HCT116 (cell line): ENCODE measurements around the gene NTHL1. TPM values are rescaled to one million over a fixed set of nuclear protein-coding genes. Genes with fewer than 3 reads are reported as not detected.

Source experiments
- ATAC-seq: fragments of 200-7000 bp; cut with Tn5 transposase; 2 replicates; pipeline ENCODE4 v1.9.1; 2020; ENCODE audit warnings: mild to moderate bottlenecking, moderate library complexity
- BruUV-seq: library from RNA; stranded (reverse); fragments of 400-500 nt; replicated peaks from 2 replicates; lab custom pipeline; 2021; lab: Mats Ljungman, UMichigan
- CTCF ChIA-PET: fragments of 300-600 bp; sonication (Branson Sonifier 250); formaldehyde crosslinking; loops from one replicate; lab custom pipeline; 2021; ENCODE audit warnings: antibody characterized with exemption; lab: Charles Lee
- POLR2A ChIA-PET: fragments of 300-600, 350-600 bp; sonication (Branson Sonifier 250); formaldehyde crosslinking; loops from one replicate; lab custom pipeline; 2021; ENCODE audit warnings: antibody characterized with exemption; lab: Charles Lee
- RAD21 ChIA-PET, 2 experiments: fragments of 300-600 bp; sonication (Branson Sonifier 250); formaldehyde crosslinking; loops; one replicate each; lab custom pipeline; 2023; ENCODE audit warnings: low total read pairs in 2 of 2; ENCODE audit not compliant: uncharacterized antibody in 2 of 2, unreplicated experiment in 2 of 2, low non-redundant PET in 1 of 2; lab: Charles Lee
- DNase-seq: peaks from one replicate; pipeline ENCODE4 v3.0.0-alpha.2; 2010; ENCODE audit warnings: low read depth, low spot score
- H2AFZ ChIP-seq: fragments of 200-600 bp; shearing (Covaris generic), sonication (generic); 2 replicates; pipeline ENCODE4 v1.6.1; 2017; ENCODE audit warnings: low read depth, mixed run types, mixed read lengths, antibody characterized with exemption, low read length; ENCODE audit not compliant: poor library complexity, severe bottlenecking
- H3K27ac ChIP-seq: 2 replicates; pipeline ENCODE4 v1.5.1; 2012; ENCODE audit warnings: low read depth, low read length
- H3K27me3 ChIP-seq: fragments of 200-600 bp; sonication (generic); 2 replicates; pipeline ENCODE4 v1.6.1; 2016; ENCODE audit warnings: mixed run types, low read length, mixed read lengths; ENCODE audit not compliant: insufficient read depth
- H3K36me3 ChIP-seq, 2 experiments: fragments of 200-500 bp in 1 of 2; fragments of 200-600 bp in 1 of 2; sonication (Bioruptor generic) in 1 of 2; sonication (generic) in 1 of 2; 2 replicates each; pipeline versions ENCODE4 v1.5.1 to v1.6.1; 2014 to 2016; ENCODE audit warnings: low read length in 2 of 2, inconsistent platforms in 1 of 2, mixed read lengths in 1 of 2, mixed run types in 1 of 2; ENCODE audit not compliant: insufficient read depth in 2 of 2, control insufficient read depth in 1 of 2
- H3K4me1 ChIP-seq, 2 experiments: fragments of 200-600 bp in 1 of 2; sonication (generic) in 1 of 2; 2 replicates each; pipeline versions ENCODE4 v1.5.1 to v1.6.1; 2012 to 2017; ENCODE audit warnings: low read length in 2 of 2, inconsistent platforms in 1 of 2, mild to moderate bottlenecking in 1 of 2, mixed read lengths in 1 of 2, mixed run types in 1 of 2, moderate library complexity in 1 of 2; ENCODE audit not compliant: insufficient read depth in 2 of 2, control insufficient read depth in 1 of 2
- H3K4me2 ChIP-seq: fragments of 200-600 bp; sonication (generic); 2 replicates; pipeline ENCODE4 v1.6.1; 2017; ENCODE audit warnings: mixed run types, low read length, mixed read lengths
- H3K4me3 ChIP-seq, 2 experiments: fragments of 200-600 bp in 1 of 2; sonication (generic) in 1 of 2; replicated peaks in 1 of 2; 2 replicates each; pipeline ENCODE4 v1.5.1; 2011 to 2016; ENCODE audit warnings: low read length in 2 of 2, control low read depth in 1 of 2, low read depth in 1 of 2, mild to moderate bottlenecking in 1 of 2, mixed read lengths in 1 of 2, mixed run types in 1 of 2
- H3K79me2 ChIP-seq: fragments of 200-600 bp; sonication (generic); 2 replicates; pipeline ENCODE4 v1.6.1; 2017; ENCODE audit warnings: mild to moderate bottlenecking, mixed run types, low read length, moderate library complexity, mixed read lengths; ENCODE audit not compliant: insufficient read depth
- H3K9ac ChIP-seq: fragments of 200-600 bp; sonication (generic); 2 replicates; pipeline ENCODE4 v1.6.1; 2016; ENCODE audit warnings: low read length, mixed read lengths
- H3K9me2 ChIP-seq: fragments of 200-600 bp; sonication (generic), shearing (Covaris generic); 2 replicates; pipeline ENCODE4 v1.6.1; 2017; ENCODE audit warnings: mixed run types, mild to moderate bottlenecking, moderate library complexity; ENCODE audit not compliant: insufficient read depth
- H3K9me3 ChIP-seq, 2 experiments: fragments of 200-500 bp in 1 of 2; fragments of 200-600 bp in 1 of 2; sonication (Bioruptor generic) in 1 of 2; sonication (generic) in 1 of 2; 2 replicates each; pipeline ENCODE4 v1.6.1; 2014 to 2017; ENCODE audit warnings: low read length in 2 of 2, mixed read lengths in 2 of 2, inconsistent platforms in 1 of 2, low read depth in 1 of 2, mild to moderate bottlenecking in 1 of 2, mixed run types in 1 of 2, moderate library complexity in 1 of 2; ENCODE audit not compliant: control insufficient read depth in 1 of 2, insufficient read depth in 1 of 2
- H4K20me1 ChIP-seq: fragments of 200-600 bp; sonication (generic), shearing (Covaris generic); 2 replicates; pipeline ENCODE4 v1.6.1; 2017; ENCODE audit warnings: mixed run types, mild to moderate bottlenecking, moderate library complexity; ENCODE audit not compliant: insufficient read depth
- ATF3 ChIP-seq: IDR thresholded peaks from 2 replicates; pipeline ENCODE4 v1.6.1; 2012
- CBX3 ChIP-seq: IDR thresholded peaks from 2 replicates; pipeline ENCODE4 v1.6.1; 2012; ENCODE audit warnings: low read depth
- CEBPB ChIP-seq: IDR thresholded peaks from 2 replicates; pipeline ENCODE4 v1.6.1; 2012; ENCODE audit warnings: low read depth
- EGR1 ChIP-seq: IDR thresholded peaks from 2 replicates; pipeline ENCODE4 v1.6.1; 2012; ENCODE audit warnings: low read depth
- ELF1 ChIP-seq: IDR thresholded peaks from 2 replicates; pipeline ENCODE4 v1.6.1; 2012; ENCODE audit warnings: low read depth, borderline replicate concordance
- EZH2phosphoT487 ChIP-seq: fragments of 200-600 bp; IDR thresholded peaks from 2 replicates; pipeline ENCODE4 v1.6.1; 2018; ENCODE audit warnings: antibody characterized with exemption, borderline replicate concordance
- FOSL1 ChIP-seq: IDR thresholded peaks from 2 replicates; pipeline ENCODE4 v1.6.1; 2012; ENCODE audit warnings: low read depth
- JUND ChIP-seq: IDR thresholded peaks from 2 replicates; pipeline ENCODE4 v1.6.1; 2012
- MAX ChIP-seq: IDR thresholded peaks from 2 replicates; pipeline ENCODE4 v1.6.1; 2012
- POLR2AphosphoS5 ChIP-seq: IDR thresholded peaks from 2 replicates; pipeline ENCODE4 v1.6.1; 2011; ENCODE audit warnings: mild to moderate bottlenecking, low read depth, low read length, moderate library complexity
- RAD21 ChIP-seq: IDR thresholded peaks from 2 replicates; pipeline ENCODE4 v1.6.1; 2012; ENCODE audit warnings: low read depth, mild to moderate bottlenecking
- REST ChIP-seq: IDR thresholded peaks from 2 replicates; pipeline ENCODE4 v1.6.1; 2012; ENCODE audit warnings: low read depth
- SIN3A ChIP-seq: IDR thresholded peaks from 2 replicates; pipeline ENCODE4 v1.6.1; 2012; ENCODE audit warnings: low read depth
- SRF ChIP-seq: IDR thresholded peaks from 2 replicates; pipeline ENCODE4 v1.6.1; 2012; ENCODE audit warnings: low read depth
- ZFX ChIP-seq: fragments of 450-650 bp; IDR thresholded peaks from 2 replicates; pipeline ENCODE4 v1.6.1; 2017
- ZNF274 ChIP-seq: fragments of 200-500 bp; sonication (Bioruptor generic); IDR thresholded peaks from 2 replicates; pipeline ENCODE4 v1.6.1; 2014; ENCODE audit warnings: mild to moderate bottlenecking, low read depth, low read length, inconsistent platforms
- intact Hi-C: fragments of 100-400 bp; cut with micrococcal nuclease; formaldehyde crosslinking; loops from 2 replicates; pipeline ENCODE4 v1.10.0; 2022
- total RNA-seq: library from RNA; stranded (reverse); gene quantifications from one replicate; pipeline ENCODE4 v1.2.1, GENCODE V29; 2021; ENCODE audit not compliant: unreplicated experiment

Gene NTHL1
- total RNA-seq, 1 experiment from 2014 or later: 40.1 TPM

GRCh38 chr16:2015117-2015946, 32.3 kb downstream of the NTHL1 start:
- DNase-seq: peak; percentile 68
- intact Hi-C loops: no loop called here
- peak overlapping the region; percentile 53 for H3K9ac ChIP-seq
- peak overlapping the region in 1 of 2 experiments; percentile 39; a peak in 2 of 4 replicates for H3K4me3 ChIP-seq
- no peaks in the 10 kb centered on the region for H3K9me3 ChIP-seq
- RAD21 ChIA-PET: no interaction called here
- H2AFZ ChIP-seq: no peak overlapping the region
- POLR2A ChIA-PET: interaction anchor here (1.0 kb wide), 2 partner anchors 11 to 140 kb away, joined by 3 to 5 read pairs; partner anchors contain the start of gene TRAF7
- BruUV-seq: no TSS peak
- H3K27me3 ChIP-seq: no peaks in the 10 kb centered on the region
- H3K4me2 ChIP-seq: peak overlapping the region; percentile 64
- peaks cover 7% of the 10 kb centered on the region for H3K79me2 ChIP-seq
- H3K9me2 ChIP-seq: no peaks in the 10 kb centered on the region
- peak; percentile 55 for ATAC-seq
- peak overlapping the region; percentile 55 for H3K27ac ChIP-seq
- peaks cover 24 to 41% of the 10 kb centered on the region in 2 experiments for H3K4me1 ChIP-seq
- CTCF ChIA-PET: interaction anchor here (0.7 to 1.3 kb wide), 4 partner anchors 11 to 220 kb away, joined by 3 read pairs; partner anchors contain the start of gene SYNGR3
- H3K36me3 ChIP-seq: no peaks in the 10 kb centered on the region
- TF ChIP-seq ZFX (peak; percentile 18; the same call in 1 of the 2 replicates), EZH2phosphoT487 (no peak), RAD21 (no peak), CEBPB (no peak)
- H4K20me1 ChIP-seq: no peaks in the 10 kb centered on the region

DNA sequence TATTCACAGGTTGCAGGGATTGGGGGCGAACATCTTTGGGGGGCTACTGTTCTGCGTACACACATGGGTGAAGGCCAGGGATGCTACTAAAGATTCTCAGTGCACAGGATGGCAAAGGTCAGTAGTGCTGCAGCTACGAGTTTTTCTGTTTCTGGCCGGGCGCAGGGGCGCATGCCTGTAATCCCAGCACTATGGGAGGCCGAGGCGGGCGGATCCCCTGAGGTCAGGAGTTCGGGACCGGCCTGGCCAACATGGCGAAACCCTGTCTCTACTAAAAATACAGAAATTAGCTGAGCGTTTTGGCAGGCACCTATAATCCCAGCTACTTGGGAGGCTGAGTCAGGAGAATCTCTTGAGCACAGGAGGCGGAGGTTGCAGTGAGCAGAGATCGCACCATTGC, 34.1 kb downstream of the NTHL1 start:
- Histone ChIP-seq H3K27me3 (no peaks in the 10 kb centered on the region), H2AFZ (no peak overlapping the region), H3K9me3 (no peaks in the 10 kb centered on the region), H3K9me2 (no peaks in the 10 kb centered on the region), H3K4me3 (no peak overlapping the region), H3K27ac (no peak overlapping the region), H3K9ac (no peak overlapping the region), H3K36me3 (no peaks in the 10 kb centered on the region), H3K4me1 (peaks cover 18 to 35% of the 10 kb centered on the region in 2 experiments), H3K4me2 (no peak overlapping the region), H3K79me2 (peaks cover 19% of the 10 kb centered on the region), H4K20me1 (peaks cover 5% of the 10 kb centered on the region; the same call in 1 of the 2 replicates)
- ChIA-PET POLR2A (no interaction called here), RAD21 (no interaction called here), CTCF (interaction anchor here (1.2 to 1.3 kb wide), 2 partner anchors 9 to 10 kb away, joined by 4 to 5 read pairs; no protein-coding TSS in a partner anchor)
- intact Hi-C loops: no loop called here
- no peak for ATAC-seq
- BruUV-seq: no TSS peak
- DNase-seq: no peak
- TF ChIP-seq CBX3 (no peak), CEBPB (no peak), SIN3A (no peak), ZNF274 (no peak), ATF3 (no peak), ELF1 (no peak), REST (no peak), JUND (no peak), SRF (no peak), MAX (no peak), EGR1 (no peak), POLR2AphosphoS5 (no peak), FOSL1 (no peak)
